ENCODE results near the gene PSMD8. TPM values are rescaled to one million over a fixed set of nuclear protein-coding genes. Genes with fewer than 3 reads are reported as not detected.
"Not testable (repeated sequence)": the region's sequence is repeated elsewhere in the genome, so short reads cannot be mapped to it uniquely, and the experiment has no call there.

Gene PSMD8
- total RNA-seq: 100 to 1,000 TPM; 239 to 249 TPM

DNA sequence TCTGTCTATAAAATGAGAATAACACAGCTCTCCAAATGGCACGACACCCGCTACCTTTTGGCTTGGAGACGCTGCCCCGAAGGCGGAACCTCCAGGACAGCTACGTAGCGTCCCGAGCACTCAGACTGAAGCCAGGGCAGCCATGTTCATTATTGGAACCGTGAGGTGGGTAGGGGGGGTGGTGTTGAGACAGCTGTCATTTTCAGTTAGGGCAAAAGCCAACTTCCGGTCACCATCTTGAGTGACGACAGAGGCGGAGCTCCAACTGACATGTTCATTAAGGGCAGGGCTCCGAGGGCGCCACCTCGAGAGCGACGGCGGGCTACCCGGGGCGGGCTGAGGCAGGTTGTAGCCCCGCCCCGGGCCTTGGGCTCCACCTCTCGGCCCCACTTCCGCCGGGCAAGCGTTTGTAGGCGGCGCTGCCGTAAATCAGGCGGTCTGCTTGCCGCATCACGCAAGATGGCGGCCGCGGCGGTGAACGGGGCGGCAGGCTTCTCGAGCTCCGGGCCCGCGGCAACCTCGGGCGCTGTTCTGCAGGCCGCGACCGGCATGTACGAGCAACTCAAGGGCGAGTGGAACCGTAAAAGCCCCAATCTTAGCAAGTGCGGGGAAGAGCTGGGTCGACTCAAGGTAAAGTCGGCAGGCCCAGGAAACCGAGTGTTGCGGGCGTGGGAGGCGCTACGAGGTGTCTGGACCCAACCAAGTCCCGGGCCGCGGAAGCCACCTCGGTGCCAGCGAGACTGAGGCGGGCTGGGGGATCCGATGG, at the start of gene PSMD8:
Gene PSMD8 (plus strand): TSS at position 240 of the 766 bp plus-strand sequence. CDS start 31 bp downstream, at position 271.
- CTCF ChIA-PET: interaction anchor here (0.6 to 2.0 kb wide), 9 partner anchors 12 to 474 kb away, joined by 3 to 15 read pairs (median 4); partner anchors contain the start of genes CATSPERG and FAM98C
- POLR2A ChIA-PET: interaction anchor here (0.6 to 1.9 kb wide), 9 partner anchors 9 to 1061 kb away, joined by 3 to 15 read pairs (median 5); partner anchors contain the start of genes CATSPERG, FAM98C, GGN and RPS16

DNA sequence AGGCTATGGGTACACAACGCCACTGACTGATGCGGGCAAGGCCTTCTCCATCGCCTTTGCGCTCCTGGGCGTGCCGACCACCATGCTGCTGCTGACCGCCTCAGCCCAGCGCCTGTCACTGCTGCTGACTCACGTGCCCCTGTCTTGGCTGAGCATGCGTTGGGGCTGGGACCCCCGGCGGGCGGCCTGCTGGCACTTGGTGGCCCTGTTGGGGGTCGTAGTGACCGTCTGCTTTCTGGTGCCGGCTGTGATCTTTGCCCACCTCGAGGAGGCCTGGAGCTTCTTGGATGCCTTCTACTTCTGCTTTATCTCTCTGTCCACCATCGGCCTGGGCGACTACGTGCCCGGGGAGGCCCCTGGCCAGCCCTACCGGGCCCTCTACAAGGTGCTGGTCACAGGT, 47.8 kb upstream of the PSMD8 start:
- POLR2A ChIA-PET: no interaction called here
- CTCF ChIA-PET: interaction anchor here (0.5 to 1.2 kb wide), 2 partner anchors 8 to 9 kb away, joined by 3 to 5 read pairs; no protein-coding TSS in a partner anchor

DNA sequence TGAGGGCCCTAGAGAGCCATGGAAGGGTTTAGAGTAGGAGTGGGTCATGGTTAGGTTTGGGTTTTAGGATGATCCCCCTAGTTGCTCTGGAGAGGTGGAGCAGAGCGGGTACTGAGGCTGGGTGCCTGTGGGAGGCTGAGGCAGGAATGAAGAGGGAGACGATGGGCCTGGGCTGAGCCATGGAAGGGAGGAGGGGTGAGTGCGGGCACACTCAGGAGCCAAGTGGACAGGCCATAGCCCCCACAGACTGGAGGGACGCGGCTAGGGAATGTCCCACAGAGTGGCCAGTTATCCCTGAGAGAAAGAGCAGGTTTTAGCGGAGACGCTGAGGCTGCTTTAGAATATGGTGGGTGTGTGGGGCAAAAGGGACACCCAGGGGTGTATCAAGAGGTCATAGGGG, 44.7 kb upstream of the PSMD8 start:
- ChIA-PET POLR2A (interaction anchor here (0.7 kb wide), 1 partner anchor 1799 kb away, joined by 3 read pairs; no protein-coding TSS in a partner anchor), CTCF (no interaction called here)

DNA sequence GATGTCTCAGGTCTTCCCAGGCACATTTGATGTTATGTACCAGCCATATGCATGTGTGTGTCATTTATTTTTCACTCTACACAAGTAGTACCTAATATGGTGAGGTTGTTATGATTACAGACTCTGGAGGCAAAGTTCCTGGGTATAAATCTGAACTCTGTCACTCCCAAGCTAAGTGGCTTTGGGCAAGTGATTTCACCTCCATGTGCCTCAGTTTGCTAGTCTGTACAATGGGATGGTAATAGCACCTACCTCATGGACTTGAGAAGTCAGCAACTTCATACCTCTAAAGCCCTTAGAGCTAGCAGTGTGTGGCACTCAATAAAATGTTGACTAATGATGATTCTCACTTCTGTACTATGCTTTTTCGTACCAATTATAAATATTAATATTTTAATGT, 42.6 kb upstream of the PSMD8 start:
- POLR2A ChIA-PET: no interaction called here
- CTCF ChIA-PET: interaction anchor here (0.7 to 2.0 kb wide), 3 partner anchors 88 to 104 kb away, joined by 3 to 9 read pairs (median 3); no protein-coding TSS in a partner anchor

DNA sequence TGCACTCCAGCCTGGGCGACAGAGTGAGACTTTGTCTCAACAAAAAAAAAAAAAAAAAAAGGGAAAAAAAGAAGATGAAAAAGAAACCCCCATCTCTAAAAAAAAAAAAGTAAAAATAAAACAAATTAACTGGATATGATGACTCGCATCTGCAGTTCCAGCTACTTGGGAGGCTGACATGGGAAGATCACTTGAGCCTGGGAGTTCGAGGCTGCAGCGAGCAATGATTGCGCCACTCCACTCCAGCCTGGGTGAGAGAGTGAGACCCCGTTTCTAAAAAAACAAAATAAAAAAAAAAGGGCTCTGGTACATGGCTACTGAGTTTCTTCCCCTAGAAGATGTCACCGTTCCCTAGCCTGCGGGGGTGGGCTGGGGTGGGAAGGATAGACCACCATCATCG, 41.1 kb upstream of the PSMD8 start:
- ChIA-PET POLR2A (no interaction called here), CTCF (interaction anchor here (2.0 kb wide), 1 partner anchor 89 kb away, joined by 9 read pairs; no protein-coding TSS in a partner anchor)

GRCh38 chr19:38335949-38336637, 38.3 kb upstream of the PSMD8 start:
- POLR2A ChIA-PET: interaction anchor here (0.5 to 1.4 kb wide), 4 partner anchors 38 to 428 kb away, joined by 3 to 10 read pairs (median 6); partner anchors contain the start of genes ACTN4 and PSMD8
- CTCF ChIA-PET: interaction anchor here (0.7 to 3.8 kb wide), 12 partner anchors 17 to 429 kb away, joined by 3 to 19 read pairs (median 8); partner anchors contain the start of genes GGN, KCNK6, PSMD8 and SIPA1L3

DNA sequence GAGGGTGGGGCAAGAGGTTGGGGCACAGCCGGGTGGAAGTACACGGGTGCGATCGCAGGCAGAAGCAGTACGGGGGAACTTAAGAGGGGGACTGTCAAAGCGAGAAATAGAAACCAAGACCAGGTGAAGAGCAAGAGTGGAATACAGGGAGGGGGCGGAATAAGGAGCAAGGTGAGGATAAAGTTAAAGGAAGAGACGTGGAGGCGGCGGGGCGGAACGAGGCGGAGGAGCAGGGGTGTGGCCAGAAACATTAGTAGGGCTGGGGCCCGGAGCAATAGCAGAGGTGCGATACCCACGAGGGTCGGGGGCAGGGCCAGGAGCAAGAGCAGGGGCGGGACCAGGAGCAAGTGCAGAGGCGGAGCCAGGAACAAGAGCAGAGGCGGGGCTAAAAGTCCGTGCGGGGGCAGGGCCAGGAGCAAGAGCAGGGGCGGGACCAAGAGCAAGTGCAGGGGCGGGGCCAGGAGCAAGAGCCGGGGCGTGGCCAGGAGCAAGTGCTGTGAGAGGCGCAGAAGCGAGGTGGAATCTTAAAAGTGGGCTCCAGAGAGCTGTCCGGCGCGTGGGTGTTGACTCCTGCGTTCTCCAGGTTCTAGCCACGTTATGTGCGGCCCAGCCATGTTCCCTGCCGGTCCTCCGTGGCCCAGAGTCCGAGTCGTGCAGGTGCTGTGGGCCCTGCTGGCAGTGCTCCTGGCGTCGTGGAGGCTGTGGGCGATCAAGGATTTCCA, 37.6 kb upstream of the PSMD8 start:
- POLR2A ChIA-PET: interaction anchor here (0.6 to 1.4 kb wide), 2 partner anchors 37 to 1108 kb away, joined by 4 to 9 read pairs; partner anchors contain the start of gene PSMD8
- CTCF ChIA-PET: interaction anchor here (0.9 to 3.8 kb wide), 8 partner anchors 18 to 430 kb away, joined by 3 to 19 read pairs (median 8); partner anchors contain the start of genes FAM98C, GGN, KCNK6 and PSMD8

DNA sequence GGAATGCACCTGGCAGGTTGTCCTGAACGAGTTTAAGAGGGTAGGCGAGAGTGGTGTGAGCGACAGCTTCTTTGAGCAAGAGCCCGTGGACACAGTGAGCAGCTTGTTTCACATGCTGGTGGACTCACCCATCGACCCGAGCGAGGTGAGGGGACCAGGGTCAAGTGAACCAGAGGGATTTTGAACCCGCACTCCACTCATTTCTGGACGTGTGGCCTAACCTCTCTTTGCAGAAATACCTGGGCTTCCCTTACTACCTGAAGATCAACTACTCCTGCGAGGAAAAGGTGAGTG, 37.1 kb upstream of the PSMD8 start:
- CTCF ChIA-PET: interaction anchor here (1.5 to 3.8 kb wide), 3 partner anchors 37 to 93 kb away, joined by 3 to 15 read pairs (median 8); partner anchors contain the start of genes FAM98C and PSMD8
- POLR2A ChIA-PET: no interaction called here

DNA sequence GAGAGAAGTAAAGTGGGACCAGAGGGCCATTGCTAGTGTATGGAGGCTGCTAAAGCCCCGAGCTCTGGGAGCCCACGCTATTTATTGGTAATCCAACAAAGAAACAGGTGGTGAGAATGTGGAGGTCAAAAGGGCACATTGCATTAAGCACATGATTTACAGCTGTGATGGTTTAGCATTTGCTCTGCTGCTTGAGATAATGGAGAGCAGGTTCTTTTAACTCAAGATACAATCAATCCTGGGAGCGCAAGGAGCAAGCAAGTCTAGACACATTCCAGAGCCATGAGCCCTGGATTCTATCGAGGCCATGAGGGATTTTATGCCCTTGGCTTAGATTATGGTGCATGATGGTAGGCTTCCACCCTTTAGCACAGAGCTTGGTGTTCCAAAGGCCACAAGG, 35.4 kb upstream of the PSMD8 start:
- POLR2A ChIA-PET: not testable (repeated sequence)
- CTCF ChIA-PET: interaction anchor here (0.6 kb wide), 1 partner anchor 25 kb away, joined by 3 read pairs; no protein-coding TSS in a partner anchor

- ChIA-PET POLR2A (no interaction called here), CTCF (no interaction called here)
Observed at GRCh38 chr19:38340927-38341326, 33.4 kb upstream of the PSMD8 start.

GRCh38 chr19:38346837-38347236, 27.5 kb upstream of the PSMD8 start:
- POLR2A ChIA-PET: no interaction called here

GRCh38 chr19:38350883-38351282, 23.5 kb upstream of the PSMD8 start:
- ChIA-PET CTCF (no interaction called here), POLR2A (no interaction called here)

More at GRCh38 chr19:38346837-38347236, 27.5 kb upstream of the PSMD8 start:
- CTCF ChIA-PET: interaction anchor here (1.8 kb wide), 1 partner anchor 103 kb away, joined by 3 read pairs; no protein-coding TSS in a partner anchor

DNA sequence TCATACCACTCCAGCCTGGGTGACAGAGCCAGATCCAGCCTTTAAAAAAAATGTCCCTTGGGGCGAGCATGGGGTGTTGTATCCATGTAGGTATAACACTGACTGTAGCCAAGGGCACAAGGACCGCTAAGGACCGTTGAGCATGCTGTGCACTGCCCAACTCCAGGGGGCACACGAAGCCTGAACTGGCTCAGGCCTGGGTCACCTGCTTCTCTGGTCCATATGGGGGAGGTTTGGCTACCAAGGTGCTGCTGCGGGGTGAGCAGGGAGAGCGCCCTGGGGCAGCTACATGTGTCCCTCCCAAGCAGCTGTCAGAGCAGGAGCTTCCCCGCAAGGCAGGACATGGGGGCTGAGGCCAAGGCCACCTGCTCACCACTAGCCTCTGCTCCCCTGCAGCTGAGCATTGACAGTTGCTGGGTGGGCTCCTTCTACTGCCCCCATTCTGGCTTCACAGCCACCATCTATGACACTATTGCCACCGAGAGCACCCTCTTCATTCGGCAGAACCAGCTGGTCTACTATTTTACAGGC, 22.4 kb upstream of the PSMD8 start:
- ChIA-PET POLR2A (no interaction called here), CTCF (no interaction called here)

GRCh38 chr19:38352611-38353010, 21.8 kb upstream of the PSMD8 start:
- CTCF ChIA-PET: no interaction called here
- POLR2A ChIA-PET: interaction anchor here (0.6 kb wide), 1 partner anchor 244 kb away, joined by 7 read pairs; no protein-coding TSS in a partner anchor

GRCh38 chr19:38355728-38356725, 18.3 kb upstream of the PSMD8 start:
- POLR2A ChIA-PET: no interaction called here
- CTCF ChIA-PET: no interaction called here

DNA sequence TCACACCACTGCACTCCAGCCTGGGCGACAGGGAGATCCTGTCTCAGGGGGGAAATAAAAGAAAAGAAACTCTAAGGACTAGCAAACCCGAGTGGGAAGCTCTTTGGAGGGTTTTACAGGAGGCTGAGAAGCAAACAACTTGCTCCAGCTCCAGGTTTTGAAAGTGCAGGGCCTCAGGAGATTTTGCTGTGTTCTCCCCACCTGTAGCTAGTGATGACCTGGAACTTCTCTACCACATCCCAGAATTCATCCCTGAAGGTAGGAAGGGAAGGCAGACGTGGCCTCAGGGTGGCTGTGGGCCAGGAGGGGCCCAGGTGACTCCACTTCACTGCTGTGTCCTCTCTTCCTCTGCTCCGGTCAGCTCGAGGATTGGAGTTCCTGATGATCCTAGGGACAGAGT, 16.3 kb upstream of the PSMD8 start:
- ChIA-PET POLR2A (interaction anchor here (0.5 kb wide), 1 partner anchor 317 kb away, joined by 6 read pairs; no protein-coding TSS in a partner anchor), CTCF (no interaction called here)

DNA sequence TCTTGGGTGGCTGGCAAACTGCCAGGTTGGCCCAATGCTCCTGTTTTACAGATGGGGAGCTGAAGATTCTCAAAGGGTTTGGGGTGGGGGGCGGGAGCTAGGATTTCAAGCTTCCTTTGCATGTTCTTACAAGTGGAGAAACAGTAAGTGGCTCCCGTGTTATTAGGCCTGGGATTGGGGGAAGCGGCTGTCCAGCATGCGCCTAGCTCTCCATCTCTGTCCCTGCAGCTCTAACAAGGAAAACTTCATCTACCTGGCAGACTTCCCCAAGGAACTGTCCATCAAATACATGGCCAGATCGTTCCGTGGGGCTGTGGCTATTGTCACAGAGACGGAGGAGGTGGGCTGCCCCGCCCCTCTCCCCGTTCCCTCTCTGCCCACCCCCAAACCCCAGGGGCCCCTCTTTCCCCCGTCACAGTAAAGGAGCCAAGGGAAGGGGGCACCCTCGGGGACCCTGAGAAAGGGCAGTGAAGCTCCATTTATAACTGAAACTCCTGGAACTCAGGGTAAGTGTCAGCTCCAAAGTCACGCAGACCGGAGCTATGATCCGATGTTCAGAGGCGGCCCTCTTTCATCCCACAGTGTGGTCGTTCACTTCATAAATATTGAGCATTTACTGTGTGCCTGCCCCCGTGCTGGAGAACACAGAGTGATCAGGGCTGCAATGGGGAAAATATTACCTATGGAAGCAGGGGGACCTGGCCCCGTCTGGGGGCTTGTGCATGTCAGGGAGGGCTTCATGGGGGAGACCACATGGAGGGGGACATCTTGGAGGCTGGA, 14.9 kb upstream of the PSMD8 start:
- POLR2A ChIA-PET: no interaction called here
- CTCF ChIA-PET: interaction anchor here (2.6 kb wide), 1 partner anchor 115 kb away, joined by 9 read pairs; no protein-coding TSS in a partner anchor
